SJCRH30 (cell line): ENCODE results near the gene FGFBP2. TPM values are rescaled to one million over a fixed set of nuclear protein-coding genes. Genes with fewer than 3 reads are reported as not detected.

Source experiments
- total RNA-seq: library from RNA; depleted of rRNA; stranded (reverse); fragments of >200 nt; shearing (Covaris generic); gene quantifications from 2 replicates; pipeline ENCODE4 v1.2.3, GENCODE V29; 2014; rRNA removed

The FGFBP2 gene
- total RNA-seq, 1 experiment from 2014 or later = not detected

Other genes starting within 250 kb of the FGFBP2 start
- gene CD38, start 184.8 kb downstream of the FGFBP2 start, total RNA-seq = 0.03 and 0.06 TPM in 2 replicates
- not detected in 2 replicates for gene FGFBP1, start 24.4 kb downstream of the FGFBP2 start, total RNA-seq
- gene PROM1, start 120.8 kb upstream of the FGFBP2 start, total RNA-seq = 23.0 and 23.4 TPM in 2 replicates